Measurements from ENCODE around the gene BCOR.

The BCOR gene

GRCh38 chrX:40083120-40083978 is 14.4 kb downstream of the BCOR start:
- peak; percentile 74 for DNase-seq

GRCh38 chrX:40082447-40083119 is 15.2 kb downstream of the BCOR start:
- DNase-seq = peak; percentile 76

- DNase-seq = peak; percentile 28
Measured at GRCh38 chrX:40081679-40082068, 16.1 kb downstream of the BCOR start.

GRCh38 chrX:40080894-40081678 is 16.7 kb downstream of the BCOR start:
- DNase-seq = no peak

GRCh38 chrX:40079572-40079971 is 18.2 kb downstream of the BCOR start:
- no peak for DNase-seq

GRCh38 chrX:40078489-40079227 is 19.1 kb downstream of the BCOR start:
- no peak for DNase-seq

- no peak for DNase-seq
Measured at GRCh38 chrX:40077906-40078305, 19.9 kb downstream of the BCOR start.

GRCh38 chrX:40076750-40077575 is 20.8 kb downstream of the BCOR start:
- no peak for DNase-seq

GRCh38 chrX:40074959-40075332 is 22.8 kb downstream of the BCOR start:
- no peak for DNase-seq

- DNase-seq = no peak
Measured at GRCh38 chrX:40074080-40074958, 23.4 kb downstream of the BCOR start.

- DNase-seq = no peak
Measured at GRCh38 chrX:40073439-40074054, 24.2 kb downstream of the BCOR start.

- DNase-seq = no peak
Measured at GRCh38 chrX:40072246-40072645, 25.5 kb downstream of the BCOR start.

- peak; percentile 66 for DNase-seq
Measured at GRCh38 chrX:40068048-40068447, 29.7 kb downstream of the BCOR start.

- DNase-seq = no peak
Measured at GRCh38 chrX:40066700-40067099, 31.1 kb downstream of the BCOR start.

GRCh38 chrX:40065296-40066046 is 32.3 kb downstream of the BCOR start:
- DNase-seq = peak; percentile 24

- DNase-seq = peak; percentile 91
Measured at GRCh38 chrX:40064055-40064597, 33.6 kb downstream of the BCOR start.

GRCh38 chrX:40063555-40063954 is 34.2 kb downstream of the BCOR start:
- DNase-seq = peak; percentile 84

- DNase-seq = no peak
Measured at GRCh38 chrX:40062525-40063155, 35.1 kb downstream of the BCOR start.

Data from DMS53 (cell line).